Heart left ventricle (tissue), 16 donors: ENCODE results near the gene KRT39. TPM values are rescaled to one million over a fixed set of nuclear protein-coding genes. Genes with fewer than 3 reads are reported as not detected.

Experiments
- ATAC-seq, 4 donors: fragments of 200-7000 bp; cut with Tn5 transposase; one replicate each; pipeline ENCODE4 v1.9.1; 2020 to 2022; ENCODE audit warnings: moderate library complexity in 4 of 4, mild to moderate bottlenecking in 3 of 4, moderate number of reproducible peaks in 1 of 4
- DNase-seq, 5 donors: peaks; one replicate each; pipeline ENCODE4 v3.0.0-alpha.2; 2020
- H3K27ac ChIP-seq, 12 donors: fragments of 200-600 bp; sonication (generic) in 4 of 12; one replicate each; pipeline versions ENCODE4 v1.5.0 to v1.8.0; 2016 to 2022; ENCODE audit warnings: mild to moderate bottlenecking in 2 of 12
- H3K27me3 ChIP-seq, 9 donors: fragments of 200-600 bp; sonication (generic) in 2 of 9; one replicate each; pipeline versions ENCODE4 v1.5.1 to v1.8.0; 2016 to 2022; ENCODE audit warnings: mild to moderate bottlenecking in 3 of 9
- H3K36me3 ChIP-seq, 9 donors: fragments of 200-600 bp; sonication (generic) in 2 of 9; one replicate each; pipeline versions ENCODE4 v1.5.0 to v1.8.0; 2018 to 2022; ENCODE audit warnings: mild to moderate bottlenecking in 2 of 9
- H3K4me1 ChIP-seq, 12 donors: fragments of 200-600 bp; sonication (generic) in 4 of 12; one replicate each; pipeline versions ENCODE4 v1.5.0 to v1.8.0; 2016 to 2022; ENCODE audit warnings: mild to moderate bottlenecking in 3 of 12
- H3K4me3 ChIP-seq, 12 donors: fragments of 200-600 bp; sonication (generic) in 4 of 12; one replicate each; pipeline versions ENCODE4 v1.5.0 to v1.8.0; 2017 to 2022; ENCODE audit warnings: mild to moderate bottlenecking in 9 of 12, moderate library complexity in 4 of 12
- H3K9me3 ChIP-seq, 12 donors: fragments of 200-600 bp; sonication (generic) in 4 of 12; one replicate each; pipeline versions ENCODE4 v1.5.0 to v1.8.0; 2016 to 2022; ENCODE audit warnings: mild to moderate bottlenecking in 1 of 12
- POLR2A ChIP-seq, 2 donors: fragments of 450-650 bp; IDR thresholded peaks; one replicate each; pipeline ENCODE4 v1.6.1; 2017; ENCODE audit warnings: antibody characterized with exemption in 2 of 2, mild to moderate bottlenecking in 2 of 2, moderate library complexity in 2 of 2
- whole genome bisulfite sequencing, 4 donors: extraction: QIAGEN DNeasy Blood & Tissue Kit in 2 of 4; methylation state at CpG; one replicate each; pipeline versions ENCODE4 v1.1.5 to v1.1.7; 2013 to 2018; 5-methylcytosine and 5-hydroxymethylcytosine counted together
- intact Hi-C, 10 donors: fragments of 100-400 bp; cut with DNase I; formaldehyde crosslinking; loops; one replicate each; pipeline versions ENCODE4 v1.11.1 to v1.14.2; 2022
- polyA plus RNA-seq, 2 donors: library from polyadenylated mRNA; stranded (reverse); fragments of 200-250 nt; gene quantifications; one replicate each; pipeline ENCODE4 v1.2.3, GENCODE V29; 2013
- total RNA-seq, 9 donors: library from RNA; depleted of rRNA in 2 of 9; stranded (reverse); fragments of >200 nt in 2 of 9; fragmentation: NEBNext Ultra II Directional in 3 of 9; extraction: Animal tissue kit (Norgen Biotek cat#: 25700) in 3 of 9; gene quantifications; one replicate each; pipeline versions ENCODE4 v1.1.0 to v1.2.4, GENCODE V29; 2016 to 2023
- TF ChIP-seq, protein P1 (sequence below), 12 donors: fragments of 200-600 bp; sonication (generic) in 4 of 12; IDR thresholded peaks; one replicate each; pipeline versions ENCODE4 v1.5.0 to v1.8.0; 2018 to 2022; ENCODE audit warnings: antibody characterized with exemption in 12 of 12, mild to moderate bottlenecking in 5 of 12
- donor health status: ischemic (EF 13 %, LVEDD 7.1; RV severe dilation, severe dysfunction).
- donor health status: healthy with polysubstance abuse.
- donor health status: DM: no; HTN: yes; CAD: no.
- donor health status: DM: no; HTN: no; CAD: no.
- donor health status: ischemic (EF 25% LVEDD 6.9; RV normal size, moderate dysfunction).
- donor health status: ischemic (EF 25% LVEDD 5.7; RV mildly dilated, moderate dysfunction).
- donor health status: healthy.
- donor health status: DM: yes; HTN: yes; CAD: no.
- donor health status: ischemic (EF 35%, LVEDD 5.7; RV mildly dilated, moderate dysfunction).
- donor health status: nonischemic (EF 11% LVEDD 7.7; RV severe dilation, severe dysfunction).
- donor health status: DM: yes; HTN: yes; CAD: no.
- donor health status: PGD.
- donor health status: ischemic (EF 29% LVEDD 5.4; RV normal size, mild dysfunction).
- donor health status: nonischemic (EF 23%, LVEDD 6.1; RV moderate dilation, normal function).

KRT39 gene
- total and polyA plus RNA-seq, 11 donors = not detected

DNA sequence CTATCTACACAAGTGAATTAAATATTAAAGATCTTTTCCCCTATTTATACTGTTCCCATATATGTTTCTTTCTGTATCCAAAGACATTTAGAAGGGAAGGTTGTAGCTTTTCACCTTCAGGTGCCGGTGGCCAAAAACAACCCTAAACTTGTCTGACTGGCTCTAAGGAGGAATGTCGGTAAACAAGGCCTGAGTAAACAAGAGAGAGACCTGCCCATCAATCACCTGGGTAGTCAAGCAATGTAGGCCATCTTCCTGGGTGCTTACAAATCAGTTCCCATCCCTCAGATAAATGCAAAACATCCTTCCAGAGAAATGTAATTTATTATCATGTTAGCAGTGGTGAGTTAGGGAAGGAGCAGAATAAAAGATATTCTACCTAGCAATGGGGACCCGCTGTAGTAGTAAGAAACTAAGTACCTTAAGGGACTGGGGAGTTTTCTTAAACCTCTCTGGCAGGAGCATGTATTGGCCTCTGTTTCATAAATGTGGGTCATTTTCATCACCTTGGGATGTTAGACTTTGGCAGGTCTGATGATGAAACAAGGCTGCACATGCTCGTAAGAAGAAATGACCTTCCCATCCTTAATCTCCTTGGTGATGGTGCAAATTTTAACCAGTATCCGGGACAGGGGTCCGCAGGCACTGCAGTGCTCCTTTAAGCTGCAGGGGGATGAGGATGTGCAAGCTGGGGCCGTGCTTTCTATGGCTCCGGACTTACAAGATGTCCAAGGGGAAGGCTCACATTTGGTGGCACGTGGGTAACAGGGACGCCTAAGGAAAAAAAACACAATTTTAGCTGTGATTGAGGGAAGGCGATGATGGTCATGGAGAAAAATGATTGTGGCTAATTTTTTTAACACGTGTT, 8.4 kb downstream of the KRT39 start:
- Histone ChIP-seq H3K9me3 (no peaks in the 10 kb centered on the region), H3K4me3 (no peak overlapping the region), H3K27ac (no peak overlapping the region), H3K27me3 (peaks cover 0 to 18% (median 0%) of the 10 kb centered on the region in 9 donors), H3K4me1 (no peaks in the 10 kb centered on the region), H3K36me3 (no peaks in the 10 kb centered on the region)
- WGBS, 4 donors = 74 to 80% (median 78%) methylated on average over 12 of the region's 12 CpGs
- no peak for DNase-seq
- TF ChIP-seq, protein P1, sequence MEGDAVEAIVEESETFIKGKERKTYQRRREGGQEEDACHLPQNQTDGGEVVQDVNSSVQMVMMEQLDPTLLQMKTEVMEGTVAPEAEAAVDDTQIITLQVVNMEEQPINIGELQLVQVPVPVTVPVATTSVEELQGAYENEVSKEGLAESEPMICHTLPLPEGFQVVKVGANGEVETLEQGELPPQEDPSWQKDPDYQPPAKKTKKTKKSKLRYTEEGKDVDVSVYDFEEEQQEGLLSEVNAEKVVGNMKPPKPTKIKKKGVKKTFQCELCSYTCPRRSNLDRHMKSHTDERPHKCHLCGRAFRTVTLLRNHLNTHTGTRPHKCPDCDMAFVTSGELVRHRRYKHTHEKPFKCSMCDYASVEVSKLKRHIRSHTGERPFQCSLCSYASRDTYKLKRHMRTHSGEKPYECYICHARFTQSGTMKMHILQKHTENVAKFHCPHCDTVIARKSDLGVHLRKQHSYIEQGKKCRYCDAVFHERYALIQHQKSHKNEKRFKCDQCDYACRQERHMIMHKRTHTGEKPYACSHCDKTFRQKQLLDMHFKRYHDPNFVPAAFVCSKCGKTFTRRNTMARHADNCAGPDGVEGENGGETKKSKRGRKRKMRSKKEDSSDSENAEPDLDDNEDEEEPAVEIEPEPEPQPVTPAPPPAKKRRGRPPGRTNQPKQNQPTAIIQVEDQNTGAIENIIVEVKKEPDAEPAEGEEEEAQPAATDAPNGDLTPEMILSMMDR (IDR thresholded peaks at IDR 0.05) = no peak
- no peak for TF ChIP-seq POLR2A (IDR thresholded peaks at IDR 0.05)
- no peak for ATAC-seq
- intact Hi-C loops = no loop called here

DNA sequence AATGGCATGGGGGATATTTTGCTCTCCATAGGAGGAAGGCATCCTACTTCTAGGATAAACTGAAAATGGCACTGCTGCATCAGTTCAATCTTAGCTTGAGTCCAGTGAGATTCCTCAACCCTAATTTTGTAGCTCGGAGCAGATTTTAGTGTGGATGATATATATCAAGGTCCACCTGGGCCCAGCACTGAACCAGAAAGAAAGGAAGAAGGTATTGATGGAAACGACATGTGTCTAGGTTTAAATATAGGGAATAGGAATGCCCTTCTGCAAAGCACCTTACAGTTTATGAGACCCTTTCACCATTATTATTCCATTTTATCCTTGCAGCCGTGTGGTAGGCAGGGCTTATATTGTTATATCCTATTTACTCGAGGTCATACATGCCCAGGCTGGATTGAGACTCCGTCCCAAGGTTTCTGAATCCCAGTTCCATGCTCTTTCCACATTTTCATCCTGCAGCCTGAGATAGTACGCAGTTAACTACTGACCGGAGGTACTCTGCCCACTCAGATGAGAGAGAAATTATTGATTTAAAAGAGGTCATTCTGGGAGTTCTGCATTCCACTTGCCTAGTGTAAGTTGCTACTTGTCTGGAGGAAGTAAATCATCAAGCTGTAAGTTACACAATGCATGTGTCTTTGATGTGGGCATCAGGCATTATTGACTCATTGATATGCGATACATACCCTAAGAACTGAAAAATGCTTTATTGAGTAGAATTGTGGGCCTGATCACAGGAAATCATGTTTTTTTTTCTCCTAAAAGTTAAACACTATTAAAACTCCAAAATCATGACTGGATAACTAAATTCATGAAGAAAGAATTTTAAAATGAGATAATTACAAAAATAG, 10.1 kb downstream of the KRT39 start:
- no peak overlapping the region for H3K27ac ChIP-seq
- ATAC-seq = no peak
- TF ChIP-seq POLR2A (IDR thresholded peaks at IDR 0.05) = no peak
- TF ChIP-seq, protein P1 (IDR thresholded peaks at IDR 0.05) = no peak

DNA sequence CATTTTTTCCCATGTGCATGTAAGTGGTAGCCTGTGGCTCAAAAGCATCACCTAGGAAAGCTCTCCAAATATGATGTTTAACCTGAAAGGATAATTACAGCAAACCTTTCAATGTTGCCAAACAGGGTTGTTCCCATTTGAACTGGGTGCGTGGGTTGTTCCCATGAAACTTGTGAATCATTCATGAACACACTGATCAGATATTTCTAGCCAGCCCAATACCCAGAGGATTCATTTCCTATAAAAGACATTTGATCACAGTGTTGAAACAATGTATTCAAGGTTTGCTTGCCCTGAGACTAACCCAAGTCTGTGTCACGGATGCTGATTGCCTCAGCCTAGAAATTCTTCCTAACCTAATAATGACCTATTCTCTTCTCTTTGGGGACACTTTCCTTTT, 12.9 kb downstream of the KRT39 start:
- 79 to 86% (median 83%) methylated on average over 2 of the region's 2 CpGs for WGBS, 4 donors

More for the DNA sequence above, 10.1 kb downstream of the KRT39 start:
- no peak overlapping the region for H3K4me3 ChIP-seq
- intact Hi-C loops = no loop called here
- H3K4me1 ChIP-seq = no peaks in the 10 kb centered on the region
- no peaks in the 10 kb centered on the region for H3K9me3 ChIP-seq
- WGBS, 4 donors = 75 to 80% (median 79%) methylated on average over 8 of the region's 8 CpGs
- H3K27me3 ChIP-seq = peaks cover 0 to 18% (median 0%) of the 10 kb centered on the region in 9 donors
- no peaks in the 10 kb centered on the region for H3K36me3 ChIP-seq
- DNase-seq = no peak

More for the DNA sequence above, 12.9 kb downstream of the KRT39 start:
- H3K27ac ChIP-seq = no peak overlapping the region
- intact Hi-C loops = no loop called here
- ATAC-seq (no peak), DNase-seq (no peak)
- TF ChIP-seq POLR2A (IDR thresholded peaks at IDR 0.05) = no peak
- TF ChIP-seq, protein P1 (IDR thresholded peaks at IDR 0.05) = no peak
- H3K27me3 ChIP-seq = peaks cover 0 to 31% (median 9%) of the 10 kb centered on the region in 9 donors
- H3K4me1 ChIP-seq = no peaks in the 10 kb centered on the region
- H3K9me3 ChIP-seq = no peaks in the 10 kb centered on the region
- H3K36me3 ChIP-seq = no peaks in the 10 kb centered on the region
- H3K4me3 ChIP-seq = no peak overlapping the region
